ENCODE measurements around the gene MAZ.
"Not testable (repeated sequence)": the region's sequence is repeated elsewhere in the genome, so short reads cannot be mapped to it uniquely, and the experiment has no call there.

Gene MAZ

DNA sequence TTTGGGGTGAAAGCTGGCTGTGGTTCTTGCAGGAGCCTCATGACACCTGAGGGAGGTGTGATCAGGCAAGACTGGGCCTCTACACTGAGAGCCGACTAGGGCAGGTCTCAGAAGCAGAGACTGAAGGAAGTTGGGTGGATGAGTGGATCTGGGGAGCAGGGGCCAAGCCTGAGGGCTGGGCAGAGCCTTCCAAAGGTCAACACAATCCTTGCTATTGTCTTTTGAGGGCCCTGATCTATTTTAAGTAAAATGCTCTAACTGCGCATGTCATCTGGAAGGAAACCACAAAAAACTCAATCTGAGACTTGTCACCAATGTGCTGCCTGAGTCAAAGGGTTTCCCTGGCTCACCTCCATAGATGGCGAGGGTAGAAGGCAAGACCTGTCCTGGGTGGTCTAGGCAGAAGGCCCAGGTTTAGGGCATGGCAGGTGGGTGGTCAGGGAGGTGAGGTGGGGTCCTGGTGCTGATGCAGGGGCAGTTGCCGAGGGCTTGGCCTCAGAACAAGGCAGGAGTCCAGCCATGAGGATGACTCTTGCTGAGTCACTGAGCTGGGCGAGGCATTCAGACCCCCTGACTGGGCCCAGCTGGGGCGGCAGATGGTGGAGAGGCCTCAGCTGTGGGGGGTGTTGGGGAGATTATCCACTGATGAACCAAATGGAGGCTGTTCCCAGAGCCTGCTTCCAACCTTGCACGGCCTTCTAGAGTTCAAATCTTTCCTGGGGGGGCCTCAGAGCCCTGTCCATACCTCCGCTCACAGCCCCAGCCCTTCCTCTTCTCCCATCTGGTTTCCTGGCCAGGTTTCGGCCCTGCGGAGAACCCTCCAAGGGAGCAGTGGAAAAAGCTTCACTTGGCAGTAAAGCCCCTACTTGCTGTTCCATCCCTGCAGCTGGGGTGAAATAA, 19.1 kb downstream of the MAZ start:
- peak; percentile 61 for DNase-seq (ENCODE audit: low spot score)

DNA sequence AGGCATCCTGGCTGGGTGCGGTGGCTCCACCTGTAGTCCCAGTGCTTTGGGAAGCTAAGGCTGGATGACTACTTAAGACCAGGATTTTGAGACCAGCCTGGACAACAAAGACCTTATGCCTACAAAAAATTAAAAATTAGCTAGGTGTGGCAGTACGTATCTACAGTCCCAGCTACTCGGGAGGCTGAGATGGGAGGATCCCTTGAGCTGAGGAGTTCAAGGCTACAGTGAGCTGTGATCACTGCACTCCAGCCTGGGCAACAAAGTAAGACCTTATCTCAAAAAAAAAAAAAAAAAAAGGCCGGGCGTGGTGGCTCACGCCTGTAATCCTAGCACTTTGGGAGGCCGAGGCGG, 20.0 kb downstream of the MAZ start:
- DNase-seq (ENCODE audit: low spot score), result no peak

- DNase-seq (ENCODE audit: low spot score), result no peak
Observed at GRCh38 chr16:29830774-29831173, 24.4 kb downstream of the MAZ start.

DNA sequence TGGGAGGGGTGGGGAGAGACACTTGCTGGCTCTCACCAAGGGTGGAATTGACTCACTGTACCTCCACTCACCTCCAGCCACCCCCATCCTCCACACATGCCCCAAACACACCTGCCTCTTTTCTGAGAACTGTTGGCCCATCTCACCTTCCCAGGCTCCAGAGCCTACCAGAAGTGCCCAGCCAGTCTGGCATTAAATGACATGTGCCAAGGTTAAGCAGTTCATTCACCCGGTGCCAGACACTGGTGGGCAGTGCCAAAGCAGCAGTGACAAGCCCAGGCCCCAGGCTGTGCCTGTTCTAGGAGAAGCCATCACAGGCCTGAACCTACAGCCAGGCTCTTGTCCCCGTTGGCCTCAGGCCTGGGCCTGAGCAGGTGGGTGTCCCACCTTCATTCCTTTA, 25.2 kb downstream of the MAZ start:
- no peak for DNase-seq (ENCODE audit: low spot score)

GRCh38 chr16:29833219-29833618, 26.9 kb downstream of the MAZ start:
- DNase-seq (ENCODE audit: low spot score), result not testable (repeated sequence)

DNA sequence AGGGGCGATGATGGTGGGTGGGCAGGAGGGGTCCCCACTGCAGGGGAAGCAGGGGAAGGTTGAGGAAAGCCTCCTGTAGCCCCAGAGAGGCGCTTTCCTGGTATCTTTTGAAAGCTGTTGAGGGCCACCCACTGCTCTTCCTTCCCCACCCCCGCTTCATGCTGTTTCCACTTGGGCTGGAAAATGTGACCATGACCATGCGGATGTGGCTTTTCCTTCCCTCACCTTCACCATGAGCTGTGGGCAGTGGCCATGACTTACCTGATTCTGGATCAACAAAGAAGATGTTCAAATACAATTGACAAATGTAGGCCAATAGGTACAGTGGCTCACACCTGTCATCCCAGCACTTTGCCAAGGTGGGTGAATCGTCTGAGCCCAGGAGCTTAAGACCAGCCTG, 27.8 kb downstream of the MAZ start:
- no peak for DNase-seq (ENCODE audit: low spot score)

DNA sequence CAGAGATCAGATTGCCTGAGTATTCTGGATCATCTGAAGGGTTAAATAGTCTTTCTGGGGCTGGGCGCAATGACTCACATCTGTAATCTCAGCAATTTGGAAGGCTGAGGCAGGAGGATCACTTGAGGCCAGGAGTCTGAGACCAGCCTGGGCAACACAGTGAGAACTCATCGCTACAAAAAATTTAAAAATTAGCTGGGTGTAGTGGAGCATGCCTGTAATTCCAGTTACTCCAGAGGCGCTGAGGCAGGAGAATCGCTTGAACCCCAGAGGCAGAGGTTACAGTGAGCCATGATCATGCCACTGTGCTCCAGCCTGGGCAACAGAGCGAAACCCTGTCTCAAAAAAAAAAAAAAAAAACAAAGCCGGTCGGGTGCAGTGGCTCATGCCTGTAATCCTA, 29.6 kb downstream of the MAZ start:
- DNase-seq (ENCODE audit: low spot score), result no peak

DNA sequence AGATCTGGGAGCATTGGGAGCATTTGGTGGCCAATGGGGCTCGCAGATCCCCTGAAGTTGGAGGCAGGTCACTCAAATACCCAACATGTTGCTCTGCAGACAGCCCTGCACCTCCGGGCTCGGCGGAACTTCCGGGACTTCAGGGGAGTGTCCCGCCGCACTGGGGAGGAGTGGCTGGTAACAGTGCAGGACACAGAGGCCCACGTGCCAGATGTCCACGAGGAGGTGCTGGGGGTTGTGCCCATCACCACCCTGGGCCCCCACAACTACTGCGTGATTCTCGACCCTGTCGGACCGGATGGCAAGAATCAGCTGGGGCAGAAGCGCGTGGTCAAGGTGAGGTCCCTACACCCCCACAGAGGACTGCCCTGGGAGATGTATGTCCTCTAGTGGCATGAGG, 30.3 kb downstream of the MAZ start:
- no peak for DNase-seq (ENCODE audit: low spot score)

DNA sequence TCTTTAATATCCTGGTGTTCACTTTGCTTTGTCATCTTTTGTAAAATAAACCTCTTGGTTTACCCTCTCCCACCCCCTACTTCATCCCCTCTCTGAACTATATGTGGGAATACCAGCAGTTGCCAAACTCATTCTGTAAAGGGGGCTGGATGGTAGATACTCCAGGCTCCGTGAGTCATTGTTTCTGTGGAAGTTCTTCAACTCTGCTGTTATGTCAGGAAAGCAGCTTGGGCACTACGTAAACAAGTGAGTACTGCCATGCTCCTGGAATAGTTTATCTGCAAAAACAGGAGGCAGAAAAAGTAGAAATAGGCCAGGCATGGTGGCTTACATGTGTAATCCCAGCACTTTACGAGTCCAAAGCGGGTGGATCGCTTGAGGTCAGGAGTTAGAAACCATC, 31.5 kb downstream of the MAZ start:
- DNase-seq (ENCODE audit: low spot score), result no peak

DNA sequence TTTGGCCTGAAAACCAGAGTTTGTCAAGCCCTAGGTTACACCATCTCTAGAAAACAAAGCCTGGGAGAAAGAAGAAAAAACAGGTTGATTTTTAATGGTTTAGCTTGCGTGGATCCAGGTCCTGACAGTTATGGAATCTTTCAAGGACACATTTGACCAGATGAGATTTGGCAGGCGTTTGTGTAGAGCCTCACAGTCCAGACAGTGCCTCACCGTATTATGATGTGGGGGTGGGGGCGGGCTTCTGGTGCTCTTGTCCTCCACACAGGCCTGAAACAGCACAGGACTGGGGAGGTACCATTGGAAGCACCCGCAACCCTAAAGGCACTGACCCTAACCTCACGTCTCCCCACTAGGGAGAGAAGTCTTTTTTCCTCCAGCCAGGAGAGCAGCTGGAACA, 33.5 kb downstream of the MAZ start:
- DNase-seq (ENCODE audit: low spot score), result no peak

- DNase-seq (ENCODE audit: low spot score), result no peak
Observed at GRCh38 chr16:29840240-29840639, 33.9 kb downstream of the MAZ start.

- DNase-seq (ENCODE audit: low spot score), result no peak
Observed at GRCh38 chr16:29841631-29842030, 35.3 kb downstream of the MAZ start.

- no peak for DNase-seq (ENCODE audit: low spot score)
Observed at GRCh38 chr16:29842732-29843346, 36.5 kb downstream of the MAZ start.

- no peak for DNase-seq (ENCODE audit: low spot score)
Observed at GRCh38 chr16:29843931-29844330, 37.6 kb downstream of the MAZ start.

GRCh38 chr16:29844575-29845331, 38.4 kb downstream of the MAZ start:
- no peak for DNase-seq (ENCODE audit: low spot score)

DNA sequence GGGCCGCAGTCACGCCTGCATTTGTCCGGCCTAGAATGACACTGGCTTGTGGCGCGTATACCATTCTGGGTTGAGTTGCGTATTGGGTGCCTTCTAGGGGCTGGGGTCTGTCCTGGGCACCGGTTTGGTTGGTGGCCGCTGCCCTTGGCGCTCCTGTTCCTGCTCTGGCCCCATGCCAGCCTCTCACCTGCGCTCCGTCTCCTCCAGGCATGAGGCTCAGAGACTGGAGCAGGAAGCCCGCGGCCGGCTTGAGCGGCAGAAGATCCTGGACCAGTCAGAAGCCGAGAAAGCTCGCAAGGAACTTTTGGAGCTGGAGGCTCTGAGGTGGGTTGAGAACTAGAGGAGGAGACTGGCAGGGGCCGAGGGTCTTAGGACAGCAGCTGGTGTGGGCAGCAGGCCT, 39.3 kb downstream of the MAZ start:
- DNase-seq (ENCODE audit: low spot score), result no peak

GRCh38 chr16:29848420-29849297, 42.3 kb downstream of the MAZ start:
- peak; percentile 82 for DNase-seq (ENCODE audit: low spot score)

DNA sequence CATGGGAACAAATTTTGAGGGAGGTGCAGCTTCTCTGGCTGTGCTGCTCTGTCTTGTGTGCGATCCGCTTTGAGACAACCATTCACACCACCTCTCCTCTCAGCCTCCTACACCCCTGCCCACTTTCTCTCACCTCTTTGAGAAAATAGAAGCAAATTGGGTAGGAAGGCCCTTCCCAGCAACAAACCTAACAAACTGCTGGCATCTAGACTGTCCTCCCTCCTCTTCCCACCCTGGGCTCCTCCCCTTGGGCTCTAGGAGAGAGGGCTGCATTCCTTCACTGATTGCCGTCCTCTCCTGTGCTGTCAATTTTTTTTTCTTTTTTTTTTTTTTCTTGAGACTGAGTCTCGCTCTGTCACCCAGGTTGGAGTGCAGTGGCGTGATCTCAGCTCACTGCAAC, 43.2 kb downstream of the MAZ start:
- no peak for DNase-seq (ENCODE audit: low spot score)

DNA sequence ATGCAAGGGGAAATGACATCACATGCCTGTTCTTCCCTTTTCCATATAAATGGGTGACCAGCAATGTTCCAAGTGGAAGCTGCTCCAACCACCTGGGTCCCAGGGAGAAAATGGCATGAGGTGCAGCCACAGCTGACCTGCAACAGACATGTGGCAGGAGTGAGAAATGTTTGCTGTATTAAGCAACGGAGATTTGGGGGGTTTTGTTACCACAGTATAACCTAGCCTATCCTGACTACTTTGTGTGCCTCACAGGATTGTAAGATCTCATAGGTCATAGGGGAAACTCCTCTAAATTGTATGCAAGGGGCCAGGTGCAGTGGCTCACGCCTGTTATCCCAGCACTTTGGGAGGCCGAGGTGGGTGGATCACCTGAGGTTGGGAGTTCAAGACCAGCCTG, 44.7 kb downstream of the MAZ start:
- DNase-seq (ENCODE audit: low spot score), result no peak

GRCh38 chr16:29852654-29853053, 46.3 kb downstream of the MAZ start:
- no peak for DNase-seq (ENCODE audit: low spot score)

DNA sequence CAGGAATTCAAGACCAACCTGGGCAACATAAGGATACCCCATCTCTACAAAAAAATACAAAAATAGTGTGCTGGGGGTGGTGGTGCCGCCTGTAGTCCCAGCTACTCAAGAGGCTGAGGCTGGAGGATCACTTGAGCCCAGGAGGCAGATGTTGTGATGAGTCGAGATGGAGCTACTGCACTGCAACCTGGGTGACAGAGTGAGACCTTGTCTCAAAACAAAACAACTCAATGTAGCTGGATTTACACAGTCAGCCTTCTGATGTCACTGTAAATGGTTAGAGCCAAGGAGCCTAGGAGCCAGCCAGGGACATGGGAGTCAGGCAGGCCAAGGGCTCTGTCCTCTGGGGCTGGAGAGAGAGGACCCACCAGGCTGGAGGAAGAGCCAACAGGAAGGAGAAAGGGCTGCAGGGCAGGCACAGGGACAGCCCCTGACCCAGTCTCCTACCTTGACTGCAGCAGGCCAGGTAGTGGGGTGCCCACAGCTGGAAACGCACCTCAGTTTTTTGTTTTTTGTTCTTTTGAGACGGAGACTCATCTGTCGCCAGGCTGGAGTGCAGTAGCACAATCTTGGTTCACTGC, 48.3 kb downstream of the MAZ start:
- DNase-seq (ENCODE audit: low spot score), result no peak

Measured in CD4-positive, alpha-beta T cell treated with Interleukin-2 at 100 ng/mL for 4 hours (primary cell).